ENCODE results near the gene UBL4B. TPM values are rescaled to one million over a fixed set of nuclear protein-coding genes. Genes with fewer than 3 reads are reported as not detected.

Gene UBL4B, protein sequence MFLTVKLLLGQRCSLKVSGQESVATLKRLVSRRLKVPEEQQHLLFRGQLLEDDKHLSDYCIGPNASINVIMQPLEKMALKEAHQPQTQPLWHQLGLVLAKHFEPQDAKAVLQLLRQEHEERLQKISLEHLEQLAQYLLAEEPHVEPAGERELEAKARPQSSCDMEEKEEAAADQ
- total RNA-seq, result 1 to 10 TPM in 2 of 4 donors, under 1 TPM in 1, not detected in 1; 0.48 to 1.8 (median 1.1) TPM

- no peaks in the 10 kb centered on the region for H3K9me3 ChIP-seq
- H3K4me1 ChIP-seq, result no peaks in the 10 kb centered on the region
- H3K27ac ChIP-seq, result no peak within 1 kb of the TSS
- TF ChIP-seq, protein P1, sequence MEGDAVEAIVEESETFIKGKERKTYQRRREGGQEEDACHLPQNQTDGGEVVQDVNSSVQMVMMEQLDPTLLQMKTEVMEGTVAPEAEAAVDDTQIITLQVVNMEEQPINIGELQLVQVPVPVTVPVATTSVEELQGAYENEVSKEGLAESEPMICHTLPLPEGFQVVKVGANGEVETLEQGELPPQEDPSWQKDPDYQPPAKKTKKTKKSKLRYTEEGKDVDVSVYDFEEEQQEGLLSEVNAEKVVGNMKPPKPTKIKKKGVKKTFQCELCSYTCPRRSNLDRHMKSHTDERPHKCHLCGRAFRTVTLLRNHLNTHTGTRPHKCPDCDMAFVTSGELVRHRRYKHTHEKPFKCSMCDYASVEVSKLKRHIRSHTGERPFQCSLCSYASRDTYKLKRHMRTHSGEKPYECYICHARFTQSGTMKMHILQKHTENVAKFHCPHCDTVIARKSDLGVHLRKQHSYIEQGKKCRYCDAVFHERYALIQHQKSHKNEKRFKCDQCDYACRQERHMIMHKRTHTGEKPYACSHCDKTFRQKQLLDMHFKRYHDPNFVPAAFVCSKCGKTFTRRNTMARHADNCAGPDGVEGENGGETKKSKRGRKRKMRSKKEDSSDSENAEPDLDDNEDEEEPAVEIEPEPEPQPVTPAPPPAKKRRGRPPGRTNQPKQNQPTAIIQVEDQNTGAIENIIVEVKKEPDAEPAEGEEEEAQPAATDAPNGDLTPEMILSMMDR (IDR thresholded peaks at IDR 0.05), result no peak
- TF ChIP-seq POLR2A (IDR thresholded peaks at IDR 0.05) (no peak), EP300 (IDR thresholded peaks at IDR 0.05) (no peak), POLR2AphosphoS5 (IDR thresholded peaks at IDR 0.05) (no peak)
- no peaks in the 10 kb centered on the region for H3K36me3 ChIP-seq
- 87% methylated on average over 5 of the region's 5 CpGs for WGBS
- H3K27me3 ChIP-seq, result peaks cover 7% of the 10 kb centered on the region
- no peak for DNase-seq (ENCODE audit: low spot score in 2 of 2)
- H3K4me3 ChIP-seq, result no peak within 1 kb of the TSS
These were observed at the start of gene UBL4B for GRCh38 chr1:110112143-110112542. TSS of gene UBL4B (plus strand) at chr1:110112443. CDS start at chr1:110112535, 92 bp downstream.

DNA sequence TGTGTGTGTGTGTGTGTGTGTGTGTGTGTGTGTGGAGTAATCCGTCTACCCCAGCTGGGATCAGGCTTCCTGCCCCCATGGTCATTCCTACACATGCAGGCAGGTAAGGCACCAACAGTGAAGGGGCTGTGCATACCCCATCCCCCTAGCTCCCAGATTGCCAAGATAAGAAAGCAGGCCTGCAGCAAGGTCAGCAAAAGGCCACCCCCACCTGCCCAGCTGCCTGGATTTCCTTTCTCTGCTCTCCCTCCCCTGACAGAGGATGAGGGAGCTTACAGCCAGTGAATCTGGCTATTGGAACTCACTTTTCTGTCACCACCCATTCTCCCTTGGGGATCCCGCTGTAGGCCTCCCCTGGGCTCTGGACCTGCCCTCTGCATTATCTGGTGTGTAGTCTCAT lies 49.6 kb upstream of the UBL4B start:
- no peak for DNase-seq (ENCODE audit: low spot score in 2 of 2)
- TF ChIP-seq, protein P1 (IDR thresholded peaks at IDR 0.05), result no peak
- no peak for TF ChIP-seq POLR2A (IDR thresholded peaks at IDR 0.05)
- TF ChIP-seq POLR2AphosphoS5 (IDR thresholded peaks at IDR 0.05), result no peak
- TF ChIP-seq EP300 (IDR thresholded peaks at IDR 0.05), result no peak
- WGBS, result 87% methylated on average over 2 of the region's 2 CpGs

DNA sequence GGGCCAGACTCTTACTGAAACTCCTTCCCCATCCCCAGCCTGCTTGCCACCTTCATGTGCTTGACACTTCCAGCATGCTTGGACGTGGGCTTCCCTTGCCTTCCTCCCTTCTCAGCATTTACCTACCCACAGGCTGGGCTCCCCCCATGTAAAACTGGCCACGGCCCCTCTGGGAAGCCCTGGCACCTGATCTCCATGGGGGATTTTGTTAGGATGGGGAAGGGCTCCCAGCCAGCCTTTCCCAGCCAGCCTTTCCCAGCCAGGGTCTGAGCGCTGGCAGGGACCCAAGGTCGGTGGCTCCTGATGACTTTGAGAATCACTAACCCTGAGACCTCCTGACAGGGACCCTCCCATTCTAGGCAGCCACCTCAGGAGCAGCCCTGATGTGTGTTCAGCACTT lies 48.5 kb upstream of the UBL4B start:
- H3K4me1 ChIP-seq, result peaks cover 14% of the 10 kb centered on the region
- H3K27ac ChIP-seq, result no peak overlapping the region
- 48% methylated on average over 4 of the region's 4 CpGs for WGBS
- no peaks in the 10 kb centered on the region for H3K9me3 ChIP-seq
- no peak for DNase-seq (ENCODE audit: low spot score in 2 of 2)
- peaks cover 31% of the 10 kb centered on the region for H3K27me3 ChIP-seq
- H3K4me3 ChIP-seq, result no peak overlapping the region
- TF ChIP-seq, protein P1 (IDR thresholded peaks at IDR 0.05), result no peak
- TF ChIP-seq POLR2A (IDR thresholded peaks at IDR 0.05), result no peak
- TF ChIP-seq EP300 (IDR thresholded peaks at IDR 0.05), result no peak
- TF ChIP-seq POLR2AphosphoS5 (IDR thresholded peaks at IDR 0.05), result no peak
- H3K36me3 ChIP-seq, result peaks cover 4% of the 10 kb centered on the region

More for the DNA sequence above, 49.6 kb upstream of the UBL4B start:
- Histone ChIP-seq H3K27ac (no peak overlapping the region), H3K9me3 (no peaks in the 10 kb centered on the region), H3K36me3 (peaks cover 4% of the 10 kb centered on the region), H3K4me3 (no peak overlapping the region), H3K27me3 (peaks cover 19% of the 10 kb centered on the region), H3K4me1 (peaks cover 12% of the 10 kb centered on the region)

DNA sequence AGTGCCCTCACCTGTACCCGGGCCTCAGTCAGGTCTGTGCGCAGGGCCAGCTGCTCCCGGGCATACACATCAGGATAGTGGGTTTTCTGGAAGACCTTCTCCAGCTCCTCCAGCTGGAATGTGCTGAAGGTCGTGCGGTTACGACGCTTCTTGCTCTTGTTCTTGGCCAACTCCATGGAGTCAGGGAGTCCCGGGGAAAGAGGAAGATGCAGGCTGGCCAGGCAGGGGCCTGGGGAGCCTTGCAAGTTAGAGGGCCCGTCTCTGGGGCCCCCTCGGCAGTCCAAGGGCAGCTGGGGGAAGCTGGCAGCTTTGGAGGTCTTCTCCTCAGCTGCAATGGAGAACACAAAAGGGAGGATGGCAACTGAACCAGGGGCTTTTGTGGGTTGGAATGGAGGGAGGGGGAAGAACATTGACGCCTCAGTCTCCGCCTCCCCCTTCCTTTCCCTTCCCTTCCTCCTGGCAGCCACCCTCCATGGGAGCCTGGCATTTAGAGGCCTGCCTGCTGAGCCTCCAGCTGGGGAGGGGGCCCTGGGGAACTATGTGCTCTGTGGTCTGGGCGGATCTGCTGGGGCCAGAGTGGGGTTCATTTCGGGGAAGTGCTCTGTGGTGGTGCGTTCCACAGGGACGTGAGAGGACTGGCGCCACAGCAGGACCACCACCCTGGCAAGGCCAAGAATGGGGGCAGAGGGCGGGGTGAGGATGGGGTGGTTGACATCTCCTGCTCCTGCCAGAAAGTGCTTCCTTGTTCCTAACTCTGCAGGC lies 47.5 kb upstream of the UBL4B start:
- peaks cover 40% of the 10 kb centered on the region for H3K27me3 ChIP-seq
- TF ChIP-seq EP300 (IDR thresholded peaks at IDR 0.05) (no peak), POLR2AphosphoS5 (IDR thresholded peaks at IDR 0.05) (no peak), POLR2A (IDR thresholded peaks at IDR 0.05) (no peak)
- TF ChIP-seq, protein P1 (IDR thresholded peaks at IDR 0.05), result no peak
- H3K4me1 ChIP-seq, result peaks cover 24% of the 10 kb centered on the region
- H3K9me3 ChIP-seq, result no peaks in the 10 kb centered on the region
- no peak for DNase-seq (ENCODE audit: low spot score in 2 of 2)
- no peak overlapping the region for H3K27ac ChIP-seq
- H3K36me3 ChIP-seq, result peaks cover 4% of the 10 kb centered on the region
- WGBS, result 88% methylated on average over 17 of the region's 18 CpGs
- H3K4me3 ChIP-seq, result no peak overlapping the region

GRCh38 chr1:110065841-110066240 lies 46.4 kb upstream of the UBL4B start:
- Histone ChIP-seq H3K36me3 (peaks cover 4% of the 10 kb centered on the region), H3K4me3 (no peak overlapping the region), H3K27ac (no peak overlapping the region), H3K27me3 (peaks cover 51% of the 10 kb centered on the region), H3K4me1 (peaks cover 34% of the 10 kb centered on the region), H3K9me3 (no peaks in the 10 kb centered on the region)
- TF ChIP-seq EP300 (IDR thresholded peaks at IDR 0.05), result no peak
- no peak for TF ChIP-seq POLR2AphosphoS5 (IDR thresholded peaks at IDR 0.05)
- no peak for TF ChIP-seq POLR2A (IDR thresholded peaks at IDR 0.05)
- TF ChIP-seq, protein P1 (IDR thresholded peaks at IDR 0.05), result no peak
- 77% methylated on average over 3 of the region's 5 CpGs for WGBS
- DNase-seq (ENCODE audit: low spot score in 2 of 2), result no peak

All from suprapubic skin (tissue), 4 donors.